GM21576 (cell line): ENCODE results near the gene KCNG2.

Source experiments
- ATAC-seq: cut with Tn5 transposase; IDR thresholded peaks from one replicate; pipeline ENCODE4 v1.9.1; 2021; ENCODE audit warnings: mild to moderate bottlenecking, moderate library complexity; ENCODE audit not compliant: unreplicated experiment

Gene KCNG2

DNA sequence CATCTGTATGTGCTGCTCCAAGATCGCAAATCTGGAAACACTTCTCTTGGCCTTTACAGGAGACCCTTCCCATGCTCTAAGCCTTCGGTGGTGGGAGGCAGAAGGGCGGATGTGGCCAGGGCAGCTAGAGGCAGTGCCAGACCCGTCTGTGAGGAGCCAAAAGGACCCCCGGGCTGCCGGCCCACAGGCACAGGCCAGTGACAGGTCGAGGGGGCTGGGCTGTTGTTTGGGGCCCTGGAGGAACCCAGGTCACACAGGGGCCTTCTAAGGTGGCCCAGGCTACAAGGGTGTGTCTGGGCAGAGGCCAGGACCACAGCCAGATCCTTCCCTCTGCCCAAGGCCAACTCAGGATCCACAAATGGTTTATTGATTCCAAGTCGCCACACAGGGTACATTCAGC, 104.3 kb downstream of the KCNG2 start:
- ATAC-seq, result no peak

DNA sequence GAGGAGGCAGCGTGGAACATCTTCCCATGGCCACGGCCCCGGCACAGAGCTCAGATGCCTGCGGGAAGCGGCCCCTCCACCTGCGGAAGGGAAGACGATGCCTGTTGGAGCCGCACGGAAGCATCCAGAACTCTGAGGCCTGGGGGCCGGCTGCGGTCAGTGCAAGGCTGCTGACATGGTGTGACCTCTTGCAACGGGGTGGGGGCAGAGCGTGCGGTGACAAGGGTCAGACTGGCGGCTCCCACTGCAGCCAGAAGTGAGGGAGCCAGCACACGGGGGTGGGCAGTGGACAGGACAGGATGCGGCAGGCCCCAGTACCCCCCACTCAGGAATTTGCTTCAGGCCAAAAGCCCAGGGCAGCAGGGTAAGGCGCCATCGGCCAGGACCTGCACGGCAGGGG, 104.9 kb downstream of the KCNG2 start:
- ATAC-seq, result no peak

DNA sequence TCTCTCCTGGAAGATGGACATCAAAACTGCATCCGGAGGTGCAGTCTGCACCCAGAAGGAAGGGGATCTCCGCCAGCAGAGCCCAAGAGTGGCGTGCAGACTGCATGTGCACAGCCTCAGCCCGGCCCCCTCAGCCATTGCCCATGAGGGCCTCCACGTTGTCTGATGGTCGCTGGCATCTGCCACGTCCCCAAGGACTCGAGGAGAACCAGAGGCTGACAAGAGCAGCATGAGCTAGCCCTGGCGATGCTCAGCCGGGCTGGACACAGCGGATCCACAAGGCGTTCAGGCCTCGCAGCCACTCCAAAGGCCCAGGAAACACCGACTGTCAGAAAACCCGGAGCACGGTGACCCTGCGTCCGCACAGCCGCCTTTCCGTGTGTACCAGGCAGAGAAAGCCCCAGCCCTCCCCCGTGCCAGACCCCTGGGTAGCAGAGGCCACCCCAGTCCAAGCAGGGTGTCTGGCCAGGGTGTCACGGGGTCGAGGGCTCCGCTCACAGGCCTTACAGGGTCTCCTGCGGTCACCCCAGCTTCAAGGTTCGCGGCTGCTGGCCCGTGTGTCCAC, 105.4 kb downstream of the KCNG2 start:
- no peak for ATAC-seq

DNA sequence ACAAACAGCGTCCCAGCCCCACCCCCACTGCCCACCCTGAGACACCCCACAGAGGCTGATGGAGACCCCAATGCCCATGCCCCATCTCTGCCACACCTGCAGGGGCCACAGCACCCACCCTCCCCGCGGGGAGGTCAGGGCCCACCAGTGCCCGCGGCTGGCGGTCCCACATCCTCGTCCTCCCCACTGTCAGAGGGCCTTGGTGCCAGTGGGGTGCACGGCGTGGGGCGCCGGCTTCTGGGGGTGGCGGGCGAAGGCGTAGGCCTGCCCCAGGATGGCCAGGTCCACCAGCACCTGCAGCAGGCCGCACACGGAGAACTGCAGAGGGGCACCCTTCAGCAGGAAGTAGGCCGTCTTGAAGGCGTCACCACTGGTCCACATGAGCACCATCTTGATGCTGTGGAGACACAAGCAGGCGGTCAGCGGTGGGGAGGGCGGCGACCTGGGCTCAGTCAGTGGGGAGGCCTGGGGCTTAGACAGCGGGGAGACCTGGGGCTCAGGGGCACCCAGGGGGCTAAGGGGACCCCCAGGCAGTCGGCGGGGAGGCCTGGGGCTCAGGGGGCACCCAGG, 106.1 kb downstream of the KCNG2 start:
- ATAC-seq, result no peak

DNA sequence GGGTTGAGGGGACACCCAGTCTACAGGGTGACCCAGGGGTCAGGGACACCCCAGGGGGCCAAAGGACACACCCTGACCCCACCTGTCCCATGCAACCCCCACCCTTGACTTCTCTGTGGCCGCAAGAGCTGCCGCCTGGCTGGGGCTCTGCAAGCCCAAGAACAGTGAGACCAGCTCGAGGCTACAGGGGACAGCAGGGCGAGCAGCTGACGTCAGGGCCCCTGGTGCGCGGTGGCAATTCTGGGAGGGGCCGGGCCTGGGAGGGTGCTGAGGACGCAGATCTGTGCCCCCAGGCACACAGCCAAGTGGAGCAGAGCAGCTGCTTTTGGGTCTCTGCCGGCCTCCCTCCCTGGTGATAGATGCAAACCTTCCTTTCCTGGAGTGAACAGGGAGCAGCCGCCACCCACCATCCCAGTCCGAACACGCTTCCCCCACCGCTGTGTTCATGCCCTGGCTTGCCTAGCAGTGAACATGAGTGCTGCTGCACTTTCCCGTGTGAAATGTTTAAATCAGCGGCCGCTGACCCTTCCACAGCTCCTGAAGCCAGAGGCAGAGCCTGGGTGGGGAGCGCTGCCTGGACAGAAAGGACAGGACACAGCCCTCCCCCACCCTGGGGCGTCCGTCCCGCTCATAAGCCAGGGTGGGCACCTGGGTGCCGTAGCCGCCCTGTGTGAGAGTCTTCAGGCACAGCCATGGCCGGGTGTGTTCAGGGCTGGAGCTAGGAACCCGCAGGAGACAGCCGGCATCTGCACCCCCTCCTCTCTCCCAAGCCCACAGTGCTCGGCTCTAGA, 106.8 kb downstream of the KCNG2 start:
- no peak for ATAC-seq

DNA sequence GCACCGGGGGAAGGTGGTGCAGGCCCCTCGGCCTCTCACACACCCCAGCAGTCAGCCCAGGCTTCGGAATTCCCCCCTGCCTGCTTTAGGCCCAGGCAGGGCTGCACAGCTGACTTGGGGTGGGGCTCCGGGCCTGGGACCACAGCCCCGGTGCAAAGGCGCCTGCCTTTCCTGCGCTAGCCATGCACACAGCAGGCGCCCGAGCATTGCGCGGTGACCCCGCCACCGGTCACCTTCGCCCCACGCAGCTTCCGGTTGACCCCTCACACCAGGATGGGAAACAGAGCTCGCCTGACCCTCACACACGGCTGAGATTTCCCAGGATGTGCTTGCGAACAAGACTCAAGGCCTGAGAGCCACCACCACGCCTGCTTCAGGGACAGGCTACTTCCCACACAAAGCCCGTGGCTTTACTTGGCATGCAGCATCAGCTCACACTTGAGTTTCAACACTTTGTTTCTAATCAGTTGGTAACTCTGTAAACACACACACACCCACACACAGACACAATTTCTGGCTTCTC, 107.7 kb downstream of the KCNG2 start:
- ATAC-seq, result no peak

DNA sequence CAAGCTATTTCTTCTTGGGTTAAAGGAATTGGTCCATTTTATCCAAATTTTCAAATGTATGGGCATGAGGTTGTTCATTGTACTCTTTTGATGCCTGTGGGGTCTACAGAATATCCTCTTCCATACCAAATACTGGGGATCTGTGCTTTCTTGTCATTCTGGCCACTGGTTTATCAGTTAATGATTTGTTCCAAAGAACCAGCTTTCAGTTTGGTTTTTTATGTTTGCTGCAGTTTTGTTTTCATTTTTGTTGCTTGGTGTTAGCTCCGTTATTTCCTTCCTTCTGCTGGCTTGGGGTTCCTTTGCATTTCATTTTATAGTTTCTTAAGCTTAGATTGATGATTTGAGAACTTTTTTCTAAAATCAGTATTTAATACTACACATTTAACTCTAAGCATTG, 108.3 kb downstream of the KCNG2 start:
- no peak for ATAC-seq

DNA sequence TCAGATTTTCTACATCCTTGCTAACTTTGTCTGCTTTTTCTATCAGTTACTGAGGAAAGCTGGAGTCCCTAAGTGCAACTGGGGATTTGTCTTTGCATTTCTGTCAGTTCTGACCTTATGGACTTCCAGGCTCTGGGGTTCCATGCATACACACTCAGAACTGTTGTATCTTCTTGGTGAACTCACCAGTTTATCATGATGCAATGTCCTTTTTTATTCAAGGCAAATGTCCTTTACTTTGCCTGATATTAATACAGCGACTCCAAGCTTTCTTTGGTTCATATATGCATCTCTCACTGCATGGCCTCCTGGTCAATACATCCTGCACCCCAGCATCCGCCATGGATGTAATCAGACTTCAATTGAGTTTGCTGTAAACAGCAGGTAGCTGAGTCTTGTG, 109.0 kb downstream of the KCNG2 start:
- no peak for ATAC-seq

DNA sequence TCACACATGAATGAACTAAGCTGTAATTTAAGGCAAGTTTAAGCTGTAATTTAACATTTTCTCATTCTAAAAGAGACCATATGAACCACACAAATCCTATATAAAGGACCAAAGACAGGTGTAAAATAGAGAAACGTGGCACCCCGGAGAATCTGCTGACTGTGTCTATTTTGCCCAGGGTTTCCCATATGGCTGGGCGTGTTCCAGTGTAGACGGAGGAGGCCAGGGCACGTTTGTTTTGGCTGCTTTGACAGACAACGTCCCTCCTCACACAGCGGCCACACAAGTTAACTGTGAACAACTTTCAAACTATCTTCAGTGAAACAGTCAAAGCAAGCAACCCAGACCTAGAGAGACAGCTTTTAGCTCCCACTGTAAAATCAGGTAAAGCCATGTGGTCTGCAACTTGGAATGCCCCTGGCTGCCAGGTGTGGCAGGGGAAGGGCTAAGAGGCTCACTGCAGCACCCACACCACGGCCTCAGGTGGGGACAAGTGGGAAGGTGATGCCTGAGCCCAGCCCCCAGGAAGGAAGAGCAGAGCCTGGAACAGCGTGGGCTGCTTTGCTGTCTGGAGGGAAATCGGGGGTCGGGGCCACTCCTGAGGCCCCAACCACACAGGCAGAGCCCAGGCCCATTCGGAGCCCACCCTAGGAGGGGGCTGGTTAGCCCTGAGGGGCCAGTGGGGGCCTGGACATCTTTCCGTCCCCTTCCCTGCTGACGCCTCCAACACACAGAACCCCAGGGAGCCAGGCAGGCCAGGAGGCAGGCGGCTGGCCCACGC, 113.0 kb downstream of the KCNG2 start:
- ATAC-seq, result no peak

DNA sequence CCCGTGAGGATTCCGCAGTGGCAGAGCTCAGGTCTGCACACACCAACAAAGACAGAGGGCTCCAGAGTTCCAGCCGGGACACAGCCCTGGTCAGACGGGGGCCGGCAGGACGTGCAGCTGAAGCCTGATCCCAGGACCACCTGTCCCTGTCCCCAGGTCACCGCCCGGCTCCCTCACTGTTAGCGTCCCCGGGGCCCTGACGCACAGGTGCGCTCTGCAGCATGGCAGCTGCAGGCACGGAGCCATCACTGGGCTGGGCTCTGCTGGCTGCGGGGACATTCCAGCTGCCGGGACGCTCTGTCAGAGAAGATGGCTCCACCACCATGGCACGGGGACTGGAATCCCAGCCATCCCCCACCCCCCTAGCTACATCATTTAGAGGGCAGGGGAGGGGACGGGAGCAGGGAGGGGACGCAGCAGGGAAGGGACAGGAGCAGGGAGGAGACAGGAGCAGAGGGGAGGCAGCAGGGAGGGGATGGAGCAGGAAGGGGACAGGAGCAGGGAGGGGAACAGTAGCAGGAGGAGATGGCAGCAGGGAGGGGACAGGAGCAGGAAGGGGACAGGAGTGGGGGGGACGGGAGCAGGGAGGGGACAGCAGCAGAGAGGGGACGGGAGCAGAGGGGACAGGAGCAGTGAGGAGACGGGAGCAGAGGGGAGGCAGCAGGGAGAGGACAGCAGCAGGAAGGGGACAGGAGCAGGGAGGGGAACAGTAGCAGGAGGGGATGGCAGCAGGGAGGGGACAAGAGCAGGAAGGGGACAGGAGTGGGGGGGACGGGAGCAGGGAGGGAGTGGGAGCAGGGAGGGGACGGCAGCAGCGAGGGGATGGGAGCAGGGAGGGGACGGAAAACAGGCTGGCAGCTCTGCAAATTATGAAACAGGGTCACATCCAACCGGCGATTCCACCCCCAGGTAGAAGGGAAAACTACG, 113.9 kb downstream of the KCNG2 start:
- ATAC-seq, result no peak

DNA sequence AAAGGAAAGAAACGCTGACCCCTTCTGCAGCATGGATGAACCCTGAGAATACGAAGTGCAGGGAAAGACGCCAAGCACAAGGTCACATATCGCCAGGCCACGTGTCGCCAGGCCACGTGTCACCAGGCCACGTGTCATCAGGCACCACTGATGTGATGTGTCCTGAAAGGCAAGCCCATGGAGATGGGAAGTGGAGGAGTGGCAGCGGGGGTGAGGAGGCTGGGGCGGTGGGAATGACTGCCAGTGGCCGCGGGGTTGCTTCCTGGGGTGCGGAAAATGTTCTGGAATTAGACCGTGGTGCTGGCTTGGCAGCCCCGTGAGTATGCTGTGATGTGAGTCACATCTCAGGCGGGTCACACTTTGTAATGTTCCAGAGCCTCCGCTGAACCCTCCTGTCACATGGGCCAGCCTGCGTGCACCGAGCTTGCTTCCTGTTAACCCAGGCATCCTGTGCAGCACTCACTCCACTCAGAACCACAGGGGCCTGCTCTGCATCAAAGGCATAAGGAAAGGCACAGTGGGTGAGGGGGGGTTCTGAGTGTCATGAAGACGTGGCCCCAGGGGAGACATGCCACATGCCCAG, 114.8 kb downstream of the KCNG2 start:
- no peak for ATAC-seq

DNA sequence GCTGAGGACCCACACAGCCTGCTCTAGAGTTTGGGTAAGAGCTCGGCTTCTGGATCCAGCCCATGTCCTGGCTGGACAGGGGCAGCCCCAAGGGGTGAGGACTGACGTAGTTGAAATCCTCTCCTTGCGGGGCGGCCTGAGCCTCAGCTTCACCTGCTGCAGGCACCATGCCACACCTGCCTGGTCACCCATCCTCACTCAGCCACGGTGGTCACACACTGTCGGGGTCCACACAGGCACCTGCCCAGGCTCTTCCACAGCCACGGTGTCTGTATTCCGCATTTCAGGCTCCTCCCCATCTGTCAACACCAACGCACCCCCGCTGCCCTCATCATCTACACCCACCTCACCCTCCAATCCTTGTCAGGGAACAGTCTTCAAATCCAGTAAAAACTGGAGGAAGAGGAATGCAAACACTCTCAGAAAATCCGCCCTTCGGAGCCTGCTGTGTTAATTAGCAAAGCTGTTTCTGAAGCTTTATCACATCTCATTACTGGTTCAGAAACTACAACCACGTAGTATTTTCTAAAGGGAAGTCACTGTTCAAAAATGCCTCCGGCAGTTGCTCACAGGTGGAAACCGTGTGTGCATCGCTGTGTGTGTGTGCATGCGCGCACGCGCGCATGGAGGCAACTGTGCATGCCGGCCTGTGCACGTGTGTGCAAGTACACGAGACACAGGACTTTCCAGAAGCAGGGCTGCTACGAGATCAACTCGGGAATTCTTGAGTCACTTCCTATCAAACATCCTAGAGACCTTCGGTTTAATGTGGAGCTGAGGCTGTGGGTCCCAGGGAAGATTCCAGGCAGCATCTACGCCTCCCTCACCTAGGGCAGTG, 115.5 kb downstream of the KCNG2 start:
- no peak for ATAC-seq

DNA sequence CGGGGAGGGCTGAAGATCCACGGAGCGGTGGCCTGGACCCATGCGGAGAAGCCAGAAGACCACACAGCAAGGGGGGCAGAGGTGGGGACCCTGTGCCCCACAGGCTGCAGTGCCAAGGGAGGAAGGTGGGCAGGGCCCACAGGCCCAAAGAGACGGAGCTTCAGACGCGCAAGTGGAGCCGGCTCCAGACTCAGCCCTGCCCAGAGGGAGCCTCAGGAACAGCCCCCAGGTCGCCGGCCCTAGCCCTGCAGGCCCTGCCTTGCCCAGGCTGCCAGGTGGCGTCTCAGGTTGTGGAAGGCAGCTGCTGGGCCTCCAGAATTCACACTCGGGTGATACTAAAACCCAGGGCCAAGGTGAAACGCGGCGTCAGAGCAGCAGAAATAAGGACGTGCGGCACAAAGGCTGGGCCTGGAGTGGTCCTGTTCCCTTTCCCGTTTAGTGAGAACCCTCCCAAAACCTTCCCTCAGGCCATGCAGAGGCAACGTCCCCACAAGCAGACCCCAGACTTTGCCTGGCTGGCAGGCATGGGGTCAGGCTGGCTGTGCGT, 116.9 kb downstream of the KCNG2 start:
- ATAC-seq, result no peak

DNA sequence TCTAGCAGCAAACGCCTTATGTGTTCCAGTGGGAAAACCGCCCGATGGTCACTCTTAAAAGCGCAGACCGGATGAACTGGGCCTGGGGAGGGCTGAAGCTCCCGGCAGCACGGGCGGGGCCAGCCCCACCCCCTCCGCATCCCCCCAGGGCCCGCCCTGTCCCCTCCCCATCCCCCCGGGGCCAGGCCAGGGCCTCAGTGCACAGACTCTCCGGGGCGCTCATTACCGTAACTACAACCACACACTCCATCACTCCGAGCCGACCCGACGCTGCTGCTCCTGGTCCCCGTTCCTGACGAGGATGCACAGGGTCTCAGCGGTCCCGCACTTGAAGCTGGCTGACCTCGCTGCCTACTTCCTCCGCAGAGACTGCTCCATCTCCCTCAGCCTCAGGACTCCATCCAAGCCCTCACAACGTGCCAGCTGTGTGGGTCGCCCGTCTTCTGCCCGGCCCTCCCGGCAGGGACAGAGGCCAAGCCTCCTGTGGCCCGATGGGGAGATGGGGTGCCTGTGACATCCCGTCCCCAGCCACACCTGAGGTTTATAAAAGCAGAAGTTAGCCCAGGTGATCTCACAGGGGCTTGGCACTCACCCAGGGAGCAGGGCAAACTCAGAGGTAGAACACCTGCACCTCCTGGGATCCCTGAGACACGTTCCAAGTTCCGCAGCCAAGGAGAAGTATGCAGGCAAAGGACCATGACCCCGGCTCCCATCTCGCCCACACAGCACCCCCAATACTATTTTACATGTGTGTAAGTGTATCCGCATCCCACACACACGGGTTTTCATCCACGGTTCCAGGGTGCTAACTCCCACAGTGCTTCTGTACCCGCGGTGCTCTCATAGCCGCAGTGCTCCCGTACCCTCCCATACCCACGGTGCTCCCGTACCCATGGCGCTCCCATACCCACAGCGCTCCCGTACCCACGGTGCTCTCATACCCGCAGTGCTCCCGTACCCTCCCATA, 117.7 kb downstream of the KCNG2 start:
- ATAC-seq, result no peak

DNA sequence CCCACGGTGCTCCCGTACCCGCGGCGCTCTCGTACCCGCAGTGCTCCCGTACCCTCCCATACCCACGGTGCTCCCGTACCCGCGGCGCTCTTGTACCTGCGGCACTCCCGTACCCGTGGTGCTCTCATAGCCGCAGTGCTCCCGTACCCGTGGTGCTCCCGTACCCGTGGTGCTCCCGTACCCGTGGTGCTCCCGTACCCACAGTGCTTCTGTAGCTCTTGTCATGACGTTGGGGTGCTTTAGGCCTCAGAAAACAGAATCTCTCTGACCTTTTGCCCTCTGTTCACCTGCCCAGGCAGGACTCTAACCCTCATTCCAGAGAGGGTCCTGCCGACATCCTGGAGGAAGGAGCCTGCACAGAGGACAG, 118.4 kb downstream of the KCNG2 start:
- ATAC-seq, result no peak

DNA sequence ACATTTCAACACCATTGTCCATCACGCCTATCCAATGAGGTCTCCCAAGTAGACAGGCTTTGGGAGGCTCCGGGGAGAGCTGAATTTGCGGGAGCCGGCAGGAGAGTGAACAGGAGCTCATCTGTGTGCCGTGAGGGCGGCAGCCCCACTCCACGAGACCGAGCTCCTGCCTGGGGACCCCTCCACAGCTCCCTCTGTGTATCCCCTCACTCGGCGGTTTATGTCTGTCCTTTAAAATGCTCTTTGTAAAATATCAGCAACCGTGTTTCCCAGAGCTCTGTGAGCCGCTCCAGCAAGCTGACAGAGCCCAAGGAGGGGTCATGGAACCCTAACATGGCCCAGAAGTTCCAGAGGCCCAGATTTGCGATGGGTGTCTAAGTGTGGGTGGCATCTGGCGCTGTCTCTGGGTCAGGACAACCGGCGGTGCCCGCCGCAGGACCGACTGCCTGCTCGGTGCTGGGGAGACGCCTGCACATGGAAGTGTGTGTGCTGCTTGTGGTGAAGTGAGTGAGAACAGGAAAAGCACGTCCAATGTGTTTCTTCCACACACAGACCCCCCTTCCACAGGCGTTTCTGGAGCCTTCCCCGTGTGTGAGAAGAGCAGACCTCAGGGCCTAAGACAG, 118.9 kb downstream of the KCNG2 start:
- no peak for ATAC-seq

DNA sequence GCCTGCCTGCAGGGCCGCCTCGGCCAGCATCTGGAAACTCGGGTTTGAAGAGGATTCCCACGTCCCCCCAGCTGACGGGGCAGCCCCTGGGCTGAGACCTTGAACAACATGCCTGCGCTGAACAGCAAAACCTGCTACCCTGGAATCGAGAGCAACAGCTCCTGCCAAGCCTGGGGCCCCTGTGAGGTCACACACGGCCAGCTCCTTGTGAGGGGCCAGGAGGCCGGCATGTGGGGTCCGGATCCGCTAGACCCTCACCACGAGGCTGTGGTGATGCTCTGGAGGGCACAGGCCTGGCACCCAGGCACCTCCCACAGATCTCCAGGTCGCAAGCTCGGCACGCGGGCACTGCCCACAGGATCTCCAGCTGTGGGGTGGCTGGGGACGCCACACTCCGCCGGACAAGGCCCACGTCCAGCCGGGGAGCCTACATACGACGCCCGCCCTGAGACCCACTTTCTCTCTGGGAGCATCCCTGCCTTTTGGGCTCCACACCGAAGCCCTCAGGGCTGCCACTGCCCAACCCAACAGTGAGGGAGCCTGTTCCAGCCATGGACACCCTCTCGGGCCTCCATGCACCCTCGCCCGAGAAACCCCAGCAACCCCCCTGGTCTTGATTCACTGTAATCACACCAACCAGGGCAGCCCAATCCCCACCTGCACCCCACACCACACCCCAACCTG, 119.6 kb downstream of the KCNG2 start:
- ATAC-seq, result no peak
